Activated gamma-delta T cell (primary cell): ENCODE measurements around the gene CCDC57.

Experiments used
- DNase-seq: peaks from one replicate; lab custom pipeline; 2025; lab: John Stamatoyannopoulos, UW

Gene CCDC57

DNA sequence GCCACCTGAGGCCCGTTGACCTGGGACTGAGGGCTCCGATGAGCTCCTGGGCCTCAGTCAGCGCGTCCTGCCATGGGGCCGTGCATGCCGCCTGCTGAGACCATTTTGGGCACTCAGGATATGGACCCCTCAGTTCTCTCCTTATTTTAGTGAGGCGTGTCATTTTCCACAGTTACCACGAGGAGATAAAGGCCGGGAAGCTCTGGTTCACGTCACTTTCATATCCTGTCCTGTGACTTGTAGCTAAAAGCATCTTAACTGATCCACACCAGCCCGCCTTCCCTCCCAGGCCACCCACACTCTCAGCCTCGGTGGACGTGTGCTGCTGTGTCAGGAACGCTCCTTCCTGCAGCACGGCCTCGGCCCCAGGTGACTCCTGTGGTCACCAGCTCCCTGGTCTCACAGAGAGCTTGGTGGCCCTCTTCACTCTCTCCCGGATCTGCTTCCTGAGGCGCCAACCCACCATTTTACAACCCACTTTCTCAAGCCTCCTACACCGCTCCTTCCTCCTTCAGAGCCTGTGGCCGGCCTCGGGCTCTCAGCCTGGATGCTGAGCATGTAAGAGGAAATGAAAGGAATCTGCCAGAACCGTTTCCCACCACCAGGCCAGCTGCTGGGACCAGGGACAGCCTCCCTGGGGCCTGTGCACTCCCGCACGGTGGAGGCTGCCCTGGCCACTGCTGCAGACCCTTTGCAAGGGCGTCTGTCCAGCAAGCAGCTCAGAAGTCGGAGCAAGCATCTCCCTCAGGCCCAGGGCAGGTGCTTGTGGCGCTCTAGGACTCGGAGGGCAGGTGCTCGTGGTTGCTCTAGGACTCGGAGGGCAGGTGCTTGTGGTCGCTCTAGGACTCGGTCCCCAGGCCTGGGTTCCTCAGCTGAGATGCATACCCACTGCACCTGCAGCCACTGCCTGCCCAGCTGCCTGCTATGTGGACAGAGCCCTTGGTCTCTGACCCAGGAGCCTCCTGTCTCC, 90.7 kb downstream of the CCDC57 start:
- DNase-seq, result no peak

- DNase-seq, result no peak
These were observed 91.4 kb downstream of the CCDC57 start for GRCh38 chr17:82121246-82121645.

- no peak for DNase-seq
These were observed 92.5 kb downstream of the CCDC57 start for GRCh38 chr17:82120148-82120547.

- DNase-seq, result no peak
These were observed 93.7 kb downstream of the CCDC57 start for GRCh38 chr17:82118815-82119380.

DNA sequence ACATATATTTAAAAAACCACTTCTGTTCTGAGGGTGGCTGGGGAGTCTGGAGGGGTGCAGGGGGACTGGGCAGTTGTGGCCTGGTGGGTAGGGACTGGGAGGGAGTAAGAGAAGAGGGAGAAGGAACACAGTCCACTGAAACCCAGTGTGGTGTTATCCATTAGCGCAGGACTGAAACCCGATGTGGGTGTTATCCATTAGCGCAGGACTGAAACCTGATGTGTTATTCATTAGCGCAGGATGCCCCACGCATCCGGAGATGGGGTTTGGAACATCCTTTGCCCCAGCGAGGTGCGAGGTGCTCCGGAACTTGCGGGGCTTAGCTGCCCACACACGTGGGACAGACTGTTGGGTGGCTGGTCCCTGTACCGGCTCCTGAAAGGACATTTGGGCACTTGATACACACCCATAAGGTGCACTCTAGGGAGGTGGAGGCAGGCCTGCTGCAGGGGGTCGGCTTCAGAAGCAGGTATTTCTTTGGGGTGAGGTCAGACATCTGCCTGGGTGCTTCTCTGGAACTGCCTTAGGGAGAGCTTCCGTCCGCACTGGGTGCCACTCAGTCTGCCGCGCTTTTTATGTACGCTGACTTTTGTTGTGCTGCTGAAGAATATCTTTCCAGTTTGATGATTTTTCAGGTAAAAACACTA, 94.4 kb downstream of the CCDC57 start:
- no peak for DNase-seq

DNA sequence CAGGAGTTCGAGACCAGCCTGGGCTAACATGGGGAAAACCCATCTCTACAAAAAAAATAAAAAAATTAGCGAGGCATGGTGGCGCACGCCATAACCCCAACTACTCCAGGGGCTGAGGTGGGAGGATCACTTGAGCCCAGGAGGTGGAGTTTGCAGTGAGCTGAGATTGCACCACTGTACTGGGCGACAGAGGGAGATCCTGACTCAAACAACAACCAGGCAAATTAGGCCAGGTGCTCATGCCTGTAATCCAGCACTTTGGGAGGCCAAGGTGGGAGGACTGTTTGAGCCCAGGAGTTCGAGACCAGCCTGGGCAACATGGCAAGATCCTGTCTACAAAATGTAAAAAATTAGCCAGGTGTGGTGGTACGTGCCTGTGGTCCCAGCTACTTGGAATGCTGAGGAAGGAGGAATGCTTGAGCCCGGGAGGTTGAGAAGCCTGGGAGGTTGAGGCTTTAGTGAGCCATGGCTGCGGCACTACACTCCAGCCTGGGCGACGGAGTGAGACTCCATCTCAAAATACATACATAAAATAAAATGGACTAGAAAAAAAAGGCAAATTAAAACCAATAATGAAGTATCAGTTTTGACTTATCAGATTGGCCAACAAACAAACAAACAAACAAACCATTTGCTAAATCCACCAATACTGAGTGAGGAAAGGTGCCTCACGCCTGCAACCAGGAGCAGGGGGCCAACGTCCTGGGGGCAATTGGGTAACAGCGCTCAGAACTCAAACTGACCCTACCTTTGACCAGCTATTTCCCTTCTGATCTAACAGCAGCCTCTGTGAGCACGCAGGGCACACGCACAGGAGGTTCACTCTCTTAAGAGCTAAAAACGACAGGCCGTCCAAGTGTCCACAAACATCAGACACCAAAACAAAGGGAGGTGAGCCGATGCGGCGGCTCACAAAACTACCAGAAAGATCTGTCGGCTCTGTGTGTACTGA, 95.2 kb downstream of the CCDC57 start:
- DNase-seq, result no peak

DNA sequence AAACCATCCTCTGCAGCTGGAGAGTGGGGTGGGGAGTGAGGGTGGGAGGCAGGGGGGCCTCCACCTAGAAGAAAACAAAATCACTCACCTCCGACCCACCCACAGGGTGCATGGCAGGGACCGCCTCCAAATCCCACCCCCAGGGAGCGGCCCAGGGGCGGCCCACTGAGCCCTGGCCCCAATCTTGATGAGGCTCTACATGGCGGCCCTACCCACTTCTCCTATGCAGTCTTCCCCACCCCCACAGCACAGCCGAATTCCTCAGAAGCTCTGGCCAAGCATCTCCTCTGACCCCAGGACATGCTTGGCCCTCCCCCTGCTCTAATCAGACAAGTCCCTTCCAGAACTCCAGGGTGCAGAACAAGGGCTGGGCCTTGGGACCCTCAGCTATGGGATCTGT, 96.4 kb downstream of the CCDC57 start:
- no peak for DNase-seq

- DNase-seq, result no peak
These were observed 97.8 kb downstream of the CCDC57 start for GRCh38 chr17:82114872-82115271.

- no peak for DNase-seq
These were observed 98.2 kb downstream of the CCDC57 start for GRCh38 chr17:82114447-82114846.

DNA sequence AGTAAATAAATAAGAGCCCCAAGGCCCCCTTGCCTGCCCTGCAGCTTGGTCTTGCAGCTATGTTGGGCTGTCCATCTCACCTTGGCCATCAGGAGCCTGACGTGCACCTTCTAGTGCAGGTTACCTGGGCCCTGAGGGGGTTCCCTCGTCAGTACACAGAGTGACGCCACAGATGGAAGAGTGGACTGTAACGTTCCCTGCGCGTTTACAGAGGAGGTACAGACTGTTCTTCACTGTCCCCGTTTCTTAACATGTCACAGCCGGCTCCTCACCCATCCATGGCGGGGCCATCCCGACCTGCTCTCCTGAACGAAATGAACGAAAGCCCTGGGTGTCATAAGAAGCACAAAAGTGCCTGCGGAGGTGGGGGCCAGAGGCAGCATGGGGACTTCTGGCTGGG, 98.7 kb downstream of the CCDC57 start:
- DNase-seq, result no peak

DNA sequence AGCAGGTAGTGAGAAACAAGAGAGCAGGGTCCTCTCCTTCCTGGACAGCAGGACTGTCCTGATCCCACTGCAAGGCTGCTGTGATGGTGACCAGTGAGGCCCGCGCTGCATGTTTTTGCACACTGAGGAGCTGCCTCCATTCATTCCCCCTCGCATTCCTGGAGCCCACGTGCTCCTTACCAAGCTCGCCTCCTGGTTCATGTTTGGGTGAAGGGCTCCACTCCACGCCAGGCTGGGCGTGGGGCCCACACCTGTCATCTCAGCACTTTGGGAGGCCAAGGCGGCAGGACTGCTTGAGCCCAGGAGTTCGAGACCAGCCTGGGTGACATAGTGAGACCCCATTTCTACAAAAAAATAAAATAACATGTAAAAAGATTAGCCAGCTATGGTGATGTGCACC, 99.2 kb downstream of the CCDC57 start:
- DNase-seq, result no peak

GRCh38 chr17:82112914-82113311, 99.7 kb downstream of the CCDC57 start:
- DNase-seq, result no peak

DNA sequence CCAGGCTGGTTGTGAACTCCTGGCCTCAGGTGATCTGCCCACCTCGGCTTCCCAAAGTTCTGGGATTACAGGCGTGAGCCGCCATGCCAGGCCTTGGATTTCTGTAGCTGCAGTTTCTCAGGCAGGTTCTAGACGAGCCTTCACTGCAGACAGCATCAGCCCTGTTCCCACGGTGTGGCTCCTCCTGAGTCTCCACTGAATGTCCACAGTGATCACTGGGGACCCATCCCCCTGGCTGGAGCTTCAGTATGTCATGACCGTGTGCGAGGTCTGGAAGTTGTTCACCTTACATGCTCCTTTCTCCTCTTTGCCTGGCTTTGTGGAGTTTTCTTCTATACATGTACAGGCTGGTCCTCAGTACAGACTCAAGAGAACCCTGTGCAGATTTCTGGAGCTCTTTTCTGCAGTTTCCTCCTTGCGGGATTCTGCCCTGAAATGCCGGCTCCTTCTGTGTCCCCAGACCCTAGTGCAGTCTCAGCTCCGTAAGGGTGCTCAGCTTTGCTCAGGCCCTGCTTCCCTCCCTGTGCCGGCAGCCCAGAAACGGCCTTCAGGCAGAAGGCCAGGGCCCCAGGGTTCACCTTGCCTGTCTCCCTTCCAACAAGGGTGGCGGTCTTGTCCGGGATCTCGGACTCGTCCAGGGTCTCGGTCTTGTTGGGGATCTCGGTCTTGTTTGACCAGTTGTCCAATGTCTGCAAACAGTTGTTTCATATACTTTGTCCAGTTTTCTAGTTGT, 100.3 kb downstream of the CCDC57 start:
- no peak for DNase-seq

GRCh38 chr17:82110298-82110697, 102.3 kb downstream of the CCDC57 start:
- no peak for DNase-seq

- no peak for DNase-seq
These were observed 103.6 kb downstream of the CCDC57 start for GRCh38 chr17:82108961-82109475.

DNA sequence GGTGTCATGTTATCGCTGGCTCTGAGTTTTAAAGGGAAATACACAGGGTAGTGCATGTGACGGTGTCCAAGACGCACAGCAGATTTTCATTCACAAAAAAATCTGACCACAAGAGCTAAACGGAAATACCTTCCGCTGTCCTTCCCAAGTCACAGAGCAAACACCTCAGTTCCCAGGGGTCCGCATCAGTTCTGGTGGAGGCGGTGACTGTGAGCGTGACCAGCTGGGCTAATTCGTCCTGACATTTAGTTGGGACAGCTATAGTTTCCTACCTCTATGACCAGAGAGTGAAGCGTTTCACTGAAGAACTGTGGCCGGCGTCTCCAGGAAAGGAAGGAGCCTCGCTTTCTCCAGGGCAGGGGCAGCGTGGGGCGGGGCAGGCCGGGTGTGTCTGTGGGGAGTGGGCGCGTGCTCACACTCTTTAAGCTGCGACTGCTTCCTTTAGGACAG, 104.1 kb downstream of the CCDC57 start:
- DNase-seq, result no peak

- no peak for DNase-seq
These were observed 104.6 kb downstream of the CCDC57 start for GRCh38 chr17:82108038-82108437.

DNA sequence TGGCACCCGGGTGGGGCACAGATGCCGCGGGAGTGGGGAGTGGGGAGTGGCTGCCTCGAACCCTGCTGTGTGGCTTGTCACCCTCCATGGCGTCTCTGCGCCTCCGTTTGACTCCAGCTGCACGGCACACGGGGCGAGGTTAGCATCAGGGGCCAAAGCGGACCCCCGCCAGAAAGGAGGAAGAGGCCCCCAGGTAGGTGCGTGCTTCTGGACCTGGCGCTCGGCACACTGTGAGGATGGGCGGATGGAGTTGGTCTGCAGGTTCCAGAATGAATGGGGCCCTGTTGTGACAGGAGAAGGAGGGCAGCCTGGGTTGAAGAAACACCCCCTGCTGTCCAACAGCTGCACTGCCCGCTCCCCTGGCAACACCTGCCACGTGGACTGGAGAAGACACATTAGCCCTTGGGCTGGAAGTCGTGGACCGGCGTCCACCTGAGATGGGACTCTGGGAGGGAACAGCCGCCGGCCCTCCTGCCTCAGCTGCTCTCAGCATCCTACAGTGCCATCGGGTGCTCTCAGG, 105.2 kb downstream of the CCDC57 start:
- no peak for DNase-seq

GRCh38 chr17:82106688-82107305, 105.8 kb downstream of the CCDC57 start:
- no peak for DNase-seq
